GM10847 (cell line): ENCODE measurements around the gene CDKN2B-AS1.

ENCODE experiments used
- POLR2A ChIP-seq: IDR thresholded peaks from 2 replicates; pipeline ENCODE4 v1.6.1; 2011; ENCODE audit not compliant: insufficient read length; ENCODE audit errors: extremely low read depth

The CDKN2B-AS1 gene

DNA sequence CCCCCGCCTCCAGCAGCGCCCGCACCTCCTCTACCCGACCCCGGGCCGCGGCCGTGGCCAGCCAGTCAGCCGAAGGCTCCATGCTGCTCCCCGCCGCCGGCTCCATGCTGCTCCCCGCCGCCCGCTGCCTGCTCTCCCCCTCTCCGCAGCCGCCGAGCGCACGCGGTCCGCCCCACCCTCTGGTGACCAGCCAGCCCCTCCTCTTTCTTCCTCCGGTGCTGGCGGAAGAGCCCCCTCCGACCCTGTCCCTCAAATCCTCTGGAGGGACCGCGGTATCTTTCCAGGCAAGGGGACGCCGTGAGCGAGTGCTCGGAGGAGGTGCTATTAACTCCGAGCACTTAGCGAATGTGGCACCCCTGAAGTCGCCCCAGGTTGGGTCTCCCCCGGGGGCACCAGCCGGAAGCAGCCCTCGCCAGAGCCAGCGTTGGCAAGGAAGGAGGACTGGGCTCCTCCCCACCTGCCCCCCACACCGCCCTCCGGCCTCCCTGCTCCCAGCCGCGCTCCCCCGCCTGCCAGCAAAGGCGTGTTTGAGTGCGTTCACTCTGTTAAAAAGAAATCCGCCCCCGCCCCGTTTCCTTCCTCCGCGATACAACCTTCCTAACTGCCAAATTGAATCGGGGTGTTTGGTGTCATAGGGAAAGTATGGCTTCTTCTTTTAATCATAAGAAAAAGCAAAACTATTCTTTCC is 19.7 kb upstream of the CDKN2B-AS1 start:
- TF ChIP-seq POLR2A, result no peak

DNA sequence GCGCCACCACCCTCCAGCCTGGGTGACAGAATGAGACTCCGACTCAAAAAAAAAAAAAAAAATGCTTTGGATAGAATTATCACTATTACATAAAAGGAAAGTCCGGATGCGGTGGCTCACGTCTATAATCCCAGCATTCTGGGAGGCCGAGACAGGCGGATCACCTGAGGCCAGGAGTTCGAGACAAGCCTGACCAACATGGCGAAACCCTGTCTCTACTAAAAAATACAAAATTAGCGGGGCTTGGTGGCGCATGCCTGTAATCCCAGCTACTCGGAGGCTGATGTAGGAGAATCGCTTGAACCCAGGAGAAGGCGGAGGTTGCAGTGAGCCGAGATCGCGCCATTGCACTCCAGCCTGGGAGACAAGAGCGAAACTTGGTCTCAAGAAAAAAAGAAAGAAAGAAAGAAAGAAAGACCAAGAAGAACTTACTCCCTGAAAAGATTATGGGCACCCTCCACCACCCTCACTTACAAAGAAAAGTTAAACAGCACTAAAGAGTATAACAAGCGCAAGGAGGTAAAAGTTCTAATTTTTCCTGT is 18.2 kb upstream of the CDKN2B-AS1 start:
- TF ChIP-seq POLR2A, result no peak

DNA sequence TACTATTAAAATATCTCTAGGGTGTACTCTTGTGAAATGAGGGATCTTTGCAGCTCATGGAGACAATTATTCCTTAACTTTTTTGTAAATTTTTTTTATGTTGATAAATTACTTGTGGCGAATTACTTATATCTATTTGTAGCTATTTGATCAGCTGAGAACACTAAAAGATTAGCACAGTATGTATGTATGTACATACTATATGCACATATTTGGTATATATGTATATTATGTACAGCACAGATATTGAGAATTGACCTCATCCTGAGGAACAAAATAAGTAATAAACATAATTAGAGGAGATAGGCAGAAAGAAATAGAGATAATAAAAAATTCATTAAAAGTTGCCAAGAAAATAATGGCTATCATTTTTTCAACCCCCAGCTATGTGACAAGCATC is 12.2 kb upstream of the CDKN2B-AS1 start:
- TF ChIP-seq POLR2A, result no peak

DNA sequence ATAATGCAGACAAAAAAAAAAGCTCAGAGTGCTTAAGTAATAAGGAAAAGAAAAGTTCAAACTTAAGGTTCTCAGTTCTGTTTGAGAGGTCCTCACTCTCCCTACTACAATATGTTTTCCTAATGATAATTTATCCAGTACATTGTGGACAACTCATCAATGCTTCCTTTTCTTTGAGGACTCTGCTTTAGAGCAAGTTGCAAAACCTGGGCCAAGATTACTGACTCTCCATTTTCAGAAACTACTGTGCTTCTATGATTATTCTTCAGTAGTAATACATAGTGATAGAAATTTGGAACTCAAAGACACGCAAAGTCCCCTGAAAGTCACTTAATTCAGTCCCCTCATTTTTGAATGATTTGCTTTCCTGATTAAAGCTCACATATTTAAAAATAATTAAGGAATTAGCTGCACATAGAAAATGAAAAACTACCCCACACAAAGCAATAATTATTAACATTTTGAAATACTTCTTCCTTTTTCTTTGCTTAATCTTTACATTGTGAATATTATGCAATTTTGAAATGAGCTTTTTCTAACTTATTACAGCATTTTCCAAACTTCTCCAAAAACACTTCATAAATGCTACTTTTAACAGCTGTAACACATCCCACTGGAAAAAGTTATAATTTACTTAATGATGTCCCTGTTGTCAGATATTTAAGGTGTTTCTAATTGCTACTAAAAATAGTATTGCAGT is 11.6 kb upstream of the CDKN2B-AS1 start:
- TF ChIP-seq POLR2A, result no peak

DNA sequence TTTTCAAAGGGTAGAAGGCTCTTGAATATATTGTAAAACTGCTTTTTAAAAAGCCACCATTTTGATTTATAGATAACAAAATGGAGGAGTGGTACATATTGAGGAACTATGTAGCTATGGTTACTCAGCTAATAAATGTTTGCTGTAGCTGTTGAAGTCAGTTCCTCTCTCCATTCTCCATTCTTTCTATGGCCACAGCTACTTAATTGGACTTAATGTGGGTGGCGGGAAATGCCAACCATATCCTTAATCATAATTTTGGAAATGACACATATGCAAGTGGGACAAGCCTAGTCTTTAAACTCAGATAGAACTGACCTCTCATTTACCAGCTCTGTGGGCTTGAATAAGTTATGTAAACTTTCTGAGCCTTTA is 11.0 kb upstream of the CDKN2B-AS1 start:
- TF ChIP-seq POLR2A, result no peak

DNA sequence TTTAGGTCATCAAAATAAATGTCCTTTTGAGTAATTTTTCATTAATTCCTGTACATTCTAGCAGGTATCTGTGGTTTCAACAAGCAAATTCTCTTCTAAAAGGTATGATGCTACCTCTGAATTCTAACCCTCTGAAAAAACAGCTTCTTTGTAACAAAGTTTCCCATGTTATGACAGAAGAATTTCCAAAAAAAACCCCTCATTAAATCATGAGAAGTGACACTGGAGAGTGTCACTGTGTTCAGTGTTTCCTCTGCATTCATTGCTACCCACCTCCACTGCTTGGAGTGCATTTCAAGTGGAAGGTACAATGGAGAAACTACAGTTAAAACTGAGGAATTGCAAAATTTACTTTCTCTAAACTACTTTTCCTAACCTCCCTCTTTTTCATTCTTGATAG is 10.5 kb upstream of the CDKN2B-AS1 start:
- TF ChIP-seq POLR2A, result no peak

DNA sequence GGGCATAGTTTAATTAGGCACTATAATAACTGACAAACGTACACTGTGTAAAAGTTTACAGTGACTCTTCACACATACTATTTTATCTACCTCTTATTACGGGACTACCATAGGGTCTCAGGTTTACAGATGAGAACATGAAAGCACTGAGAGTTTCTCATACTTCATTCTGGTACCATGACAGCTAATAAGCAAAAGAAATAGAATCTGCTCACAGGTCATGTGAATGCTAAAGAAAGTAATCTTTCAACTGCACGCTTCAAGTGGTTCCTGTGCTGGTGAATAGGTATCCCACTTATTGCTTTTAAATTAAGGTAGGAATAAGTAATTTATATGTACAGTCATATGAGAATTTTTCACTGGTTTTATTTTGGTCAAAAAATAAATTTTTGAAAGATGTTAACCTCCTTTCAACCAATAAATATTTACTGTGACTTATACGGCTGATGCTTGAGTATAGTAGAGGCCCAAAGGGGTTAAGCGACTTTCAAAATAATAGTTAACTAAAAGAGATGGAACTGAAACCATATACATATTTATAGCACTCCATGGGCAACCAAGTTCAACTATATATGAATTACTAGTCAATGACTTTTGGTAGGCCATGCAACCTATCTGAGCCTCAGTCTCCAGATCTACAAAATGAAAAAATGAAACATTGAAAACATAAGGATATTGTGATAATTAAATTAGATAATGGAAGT is 8.5 kb upstream of the CDKN2B-AS1 start:
- no peak for TF ChIP-seq POLR2A

DNA sequence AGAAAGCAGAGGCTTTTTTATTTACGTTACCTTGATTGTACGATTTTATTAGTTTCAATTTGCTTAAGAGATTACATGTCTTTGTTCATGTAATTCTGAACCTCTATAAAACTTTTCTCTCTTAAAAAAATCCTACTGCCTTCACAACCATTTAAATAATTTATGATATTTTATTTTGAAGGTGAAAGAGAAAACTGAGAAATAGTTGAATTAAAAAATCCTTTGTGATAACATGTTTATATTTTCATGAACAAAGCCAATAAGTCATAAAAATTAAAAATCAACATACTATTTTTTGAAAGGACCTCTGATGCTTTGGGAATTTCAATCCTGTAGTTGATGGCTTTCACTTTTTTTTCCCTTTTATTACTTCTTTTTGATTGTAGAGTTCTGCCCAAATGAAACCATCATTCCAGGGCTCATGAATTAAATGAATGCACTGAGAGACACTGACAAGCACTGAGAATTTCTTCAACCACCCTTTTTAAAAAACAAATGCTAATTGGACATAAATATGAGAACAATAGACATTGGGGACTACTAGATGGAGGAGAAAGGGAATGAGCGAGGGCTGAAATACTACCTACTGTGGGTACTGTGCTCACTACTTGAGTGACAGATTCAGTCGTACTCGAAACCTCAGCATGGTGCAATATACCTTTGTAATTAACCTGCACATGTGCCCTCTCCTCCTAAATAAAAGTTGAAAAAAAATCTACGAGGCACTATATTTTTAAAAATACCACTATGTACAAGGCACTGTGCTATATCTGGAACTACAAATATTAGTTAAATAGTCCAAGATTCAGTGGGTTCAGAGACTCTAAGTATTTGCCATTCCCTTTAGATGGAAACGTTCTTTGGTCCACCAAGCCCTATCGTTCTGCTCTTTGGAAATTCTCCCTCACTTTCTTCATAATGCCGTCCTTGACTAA is 6.3 kb upstream of the CDKN2B-AS1 start:
- no peak for TF ChIP-seq POLR2A

DNA sequence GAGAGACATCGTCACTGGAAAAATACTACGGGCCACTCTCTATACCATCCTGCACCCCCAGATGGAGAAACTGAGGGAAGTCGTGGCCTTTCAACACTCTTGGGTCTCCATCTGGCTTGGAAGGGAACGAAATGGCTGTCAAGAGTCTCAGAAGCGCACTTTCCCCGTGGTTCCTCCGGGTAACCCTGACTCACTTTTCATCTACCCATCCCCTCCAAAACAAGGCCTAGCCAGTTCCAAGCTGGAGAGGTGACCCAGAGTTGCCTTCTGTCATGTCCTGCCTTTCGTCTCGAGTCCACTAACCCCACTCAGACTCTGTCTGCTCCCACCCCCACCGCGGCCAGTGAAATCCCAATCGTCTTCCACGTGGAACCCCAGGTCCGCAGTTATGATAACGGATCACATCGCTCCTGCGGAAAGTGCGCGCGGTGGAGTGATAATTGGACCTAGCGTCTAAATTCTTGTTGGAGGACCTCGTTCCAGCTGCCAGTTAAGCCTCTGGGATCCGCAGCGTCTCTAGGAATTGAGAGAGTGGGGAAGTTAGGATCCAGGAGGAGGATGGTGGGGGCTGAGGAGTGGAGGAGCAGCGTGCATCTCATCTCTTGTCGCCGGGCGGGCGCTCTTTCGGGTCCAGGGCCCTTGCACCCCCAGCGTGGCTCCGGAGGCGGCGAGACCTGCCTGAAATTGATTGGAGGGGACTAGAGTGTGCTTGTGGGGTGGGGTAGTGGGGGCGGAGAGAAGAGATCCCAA is 5.0 kb upstream of the CDKN2B-AS1 start:
- no peak for TF ChIP-seq POLR2A

DNA sequence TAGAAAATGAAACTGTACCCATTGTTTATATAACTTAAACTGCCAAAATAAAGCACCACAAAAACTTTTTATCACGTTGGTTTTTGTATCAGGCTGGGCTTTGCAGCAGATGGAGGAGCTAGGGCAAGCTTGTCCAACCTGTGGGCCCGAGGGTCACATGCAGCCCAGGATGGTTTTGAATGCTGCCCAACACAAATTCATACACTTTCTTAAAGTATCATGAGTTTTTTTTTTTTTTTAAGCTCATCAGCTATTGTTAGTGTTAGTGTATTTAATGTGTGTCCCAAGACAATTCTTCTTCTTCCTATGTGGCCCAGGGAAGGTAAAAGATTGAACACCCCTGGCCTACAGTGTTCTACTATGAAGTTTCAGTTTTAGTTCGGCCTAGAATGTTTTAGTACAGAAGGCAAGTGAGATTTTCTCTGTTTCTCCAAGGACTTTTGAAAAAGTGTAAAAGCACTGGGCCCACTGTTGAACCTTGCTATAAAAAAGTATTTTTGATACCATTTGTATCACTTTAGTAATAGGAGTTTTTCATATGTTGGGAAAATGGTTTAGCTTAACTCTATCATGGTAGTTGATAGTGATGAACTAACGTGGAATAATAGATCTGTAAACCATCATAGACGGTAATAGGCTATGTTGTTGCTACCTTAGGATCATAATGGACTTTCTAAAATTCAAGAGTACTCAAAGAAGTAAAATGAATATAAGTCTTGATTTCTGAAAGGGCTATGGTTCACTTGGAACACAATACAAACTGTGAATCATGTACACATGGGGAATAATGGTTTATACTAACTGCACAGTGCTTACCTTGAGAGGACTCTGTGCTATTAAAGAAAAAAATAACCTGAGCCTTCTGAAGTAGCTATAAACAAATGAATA is 3.3 kb upstream of the CDKN2B-AS1 start:
- no peak for TF ChIP-seq POLR2A

DNA sequence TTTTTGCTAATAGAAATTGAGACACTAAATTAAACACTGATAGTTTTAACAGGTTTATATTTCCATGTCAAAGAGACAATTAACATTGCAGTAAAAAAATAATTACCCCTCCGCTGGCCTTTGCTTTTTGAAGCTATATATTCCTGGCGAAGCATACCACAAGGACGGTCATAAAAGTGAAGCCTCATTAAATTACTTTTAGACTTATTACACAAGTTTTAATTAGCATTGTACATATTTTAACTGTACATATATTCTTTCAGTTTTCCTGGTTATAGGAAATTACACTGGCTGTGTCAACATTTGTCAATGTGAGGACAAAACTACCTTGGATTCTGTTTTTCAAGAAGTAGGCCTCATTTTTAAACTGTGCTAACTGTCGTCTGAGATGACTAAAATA is 1.6 kb upstream of the CDKN2B-AS1 start:
- TF ChIP-seq POLR2A, result no peak

DNA sequence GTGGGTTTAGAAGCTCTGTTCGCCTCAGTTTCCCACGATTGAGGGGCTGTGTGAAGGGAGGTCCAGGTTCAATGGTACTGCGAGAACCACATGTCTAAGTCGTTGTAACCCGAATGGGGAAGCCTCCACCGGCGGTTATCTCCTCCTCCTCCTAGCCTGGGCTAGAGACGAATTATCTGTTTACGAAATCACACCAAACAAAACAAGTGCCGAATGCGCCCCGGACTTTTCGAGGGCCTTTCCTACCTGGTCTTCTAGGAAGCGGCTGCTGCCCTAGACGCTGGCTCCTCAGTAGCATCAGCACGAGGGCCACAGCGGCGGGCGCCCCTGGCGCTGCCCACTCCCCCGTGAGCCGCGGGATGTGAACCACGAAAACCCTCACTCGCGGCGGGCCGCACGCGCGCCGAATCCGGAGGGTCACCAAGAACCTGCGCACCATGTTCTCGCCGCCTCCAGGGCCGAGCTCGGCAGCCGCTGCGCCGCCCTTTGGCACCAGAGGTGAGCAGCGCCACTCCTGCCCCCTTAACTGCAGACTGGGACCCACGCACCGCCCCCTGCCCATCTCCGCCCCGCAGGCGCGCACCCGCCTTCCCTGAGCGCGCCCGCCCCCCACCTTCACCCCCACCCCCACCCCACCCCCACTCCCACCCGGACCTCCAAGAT is 567 bp upstream of the CDKN2B-AS1 start, which contains the start of gene CDKN2A:
Gene CDKN2A (minus strand): TSS at position 500 of the 663 bp plus-strand sequence.
- peak; percentile 21 for TF ChIP-seq POLR2A
